IMR-90 (cell line): ENCODE results near the gene CAMTA1. TPM values are rescaled to one million over a fixed set of nuclear protein-coding genes. Genes with fewer than 3 reads are reported as not detected.
A peak's percentile ranks its signal among the peaks of the same experiment; 100 is the strongest.

Experiments used
- ATAC-seq: fragments of 200-7000 bp; cut with Tn5 transposase; 2 replicates; pipeline ENCODE4 v1.9.1; 2020; ENCODE audit warnings: low read depth, mild to moderate bottlenecking, moderate library complexity
- BruUV-seq: library from RNA; stranded (reverse); fragments of 400-500 nt; replicated peaks from 2 replicates; lab custom pipeline; 2021; lab: Mats Ljungman, UMichigan
- CTCF ChIA-PET: fragments of 300-600 bp; formaldehyde crosslinking; extraction: SDS; loops from one replicate; lab custom pipeline; 2021; ENCODE audit warnings: antibody characterized with exemption; lab: Yijun Ruan, JAX
- POLR2A ChIA-PET: fragments of 300-600 bp; sonication (Branson Sonifier 250); formaldehyde crosslinking; loops from one replicate; lab custom pipeline; 2022; ENCODE audit warnings: antibody characterized with exemption; ENCODE audit not compliant: unreplicated experiment; lab: Charles Lee
- DNase-seq: peaks from one replicate; pipeline ENCODE4 v3.0.0; 2013
- H2AFZ ChIP-seq: replicated peaks from 2 replicates; pipeline ENCODE3; 2013; ENCODE audit warnings: low read length, mild to moderate bottlenecking; ENCODE audit not compliant: poor library complexity
- H2AK5ac ChIP-seq: 2 replicates; pipeline ENCODE4 v1.6.1; 2013; ENCODE audit warnings: low read depth, low read length, inconsistent platforms
- H2AK9ac ChIP-seq: replicated peaks from 2 replicates; pipeline ENCODE3; 2013; ENCODE audit warnings: mild to moderate bottlenecking, low read depth, low read length, moderate library complexity; ENCODE audit not compliant: poor library complexity
- H2BK120ac ChIP-seq: 2 replicates; pipeline ENCODE4 v1.6.1; 2013; ENCODE audit warnings: low read depth, low read length, inconsistent platforms
- H2BK15ac ChIP-seq: 3 replicates; pipeline ENCODE4 v1.6.1; 2013; ENCODE audit warnings: low read depth, low read length, inconsistent platforms
- H2BK20ac ChIP-seq: 2 replicates; pipeline ENCODE4 v1.6.1; 2013; ENCODE audit warnings: low read depth, mild to moderate bottlenecking, inconsistent platforms, low read length, moderate library complexity
- H2BK5ac ChIP-seq: 2 replicates; pipeline ENCODE4 v1.6.1; 2013; ENCODE audit warnings: mild to moderate bottlenecking, low read depth, low read length, inconsistent platforms; ENCODE audit not compliant: poor library complexity, severe bottlenecking
- H3K14ac ChIP-seq: replicated peaks from 2 replicates; pipeline ENCODE4 v1.6.1; 2013; ENCODE audit warnings: low read depth, low read length, inconsistent platforms
- H3K18ac ChIP-seq: 2 replicates; pipeline ENCODE4 v1.6.1; 2013; ENCODE audit warnings: low read depth, low read length, control low read depth
- H3K23ac ChIP-seq: 2 replicates; pipeline ENCODE4 v1.6.1; 2013; ENCODE audit warnings: low read depth, low read length, inconsistent platforms
- H3K27ac ChIP-seq: 2 replicates; pipeline ENCODE4 v1.5.1; 2013; ENCODE audit warnings: mild to moderate bottlenecking, control low read depth, low read length; ENCODE audit not compliant: insufficient read depth
- H3K27me3 ChIP-seq: 2 replicates; pipeline ENCODE4 v1.6.1; 2013; ENCODE audit warnings: low read length; ENCODE audit not compliant: control insufficient read depth, insufficient read depth
- H3K36me3 ChIP-seq: 2 replicates; pipeline ENCODE4 v1.6.1; 2013; ENCODE audit warnings: low read length, mixed read lengths; ENCODE audit not compliant: control insufficient read depth, insufficient read depth
- H3K4ac ChIP-seq: 2 replicates; pipeline ENCODE4 v1.6.1; 2013; ENCODE audit warnings: low read depth, low read length, inconsistent platforms
- H3K4me1 ChIP-seq: 2 replicates; pipeline ENCODE4 v1.6.1; 2013; ENCODE audit warnings: low read length, mixed read lengths; ENCODE audit not compliant: control insufficient read depth, insufficient read depth
- H3K4me2 ChIP-seq: 2 replicates; pipeline ENCODE4 v1.6.1; 2013; ENCODE audit warnings: low read depth, mild to moderate bottlenecking, control low read depth, low read length, moderate library complexity
- H3K4me3 ChIP-seq: 2 replicates; pipeline ENCODE4 v1.5.1; 2013; ENCODE audit warnings: low read depth, mild to moderate bottlenecking, control low read depth, low read length, moderate library complexity; ENCODE audit not compliant: insufficient read depth
- H3K56ac ChIP-seq: 2 replicates; pipeline ENCODE4 v1.6.1; 2013; ENCODE audit warnings: low read length, inconsistent platforms; ENCODE audit not compliant: insufficient read depth; ENCODE audit errors: extremely low read depth
- H3K79me1 ChIP-seq, 2 experiments: 2 replicates each; pipeline ENCODE4 v1.6.1; 2013; ENCODE audit warnings: low read length in 2 of 2, inconsistent platforms in 1 of 2, low read depth in 1 of 2
- H3K9ac ChIP-seq: 2 replicates; pipeline ENCODE4 v1.6.1; 2013; ENCODE audit warnings: low read depth, low read length, control low read depth
- H3K9me1 ChIP-seq: 2 replicates; pipeline ENCODE4 v1.6.1; 2013; ENCODE audit warnings: low read length, inconsistent platforms; ENCODE audit not compliant: insufficient read depth
- H3K9me3 ChIP-seq: 2 replicates; pipeline ENCODE4 v1.6.1; 2013; ENCODE audit warnings: low read length; ENCODE audit not compliant: control insufficient read depth, insufficient read depth
- H4K20me1 ChIP-seq: 2 replicates; pipeline ENCODE4 v1.6.1; 2013; ENCODE audit warnings: low read length, inconsistent platforms; ENCODE audit not compliant: insufficient read depth
- H4K5ac ChIP-seq: 2 replicates; pipeline ENCODE4 v1.6.1; 2013; ENCODE audit warnings: mild to moderate bottlenecking, low read depth, low read length, control low read depth
- H4K8ac ChIP-seq, 2 experiments: 2 replicates each; pipeline ENCODE4 v1.6.1; 2013; ENCODE audit warnings: low read depth in 2 of 2, low read length in 2 of 2, control low read depth in 1 of 2, inconsistent platforms in 1 of 2
- H4K91ac ChIP-seq: 2 replicates; pipeline ENCODE4 v1.6.1; 2013; ENCODE audit warnings: low read depth, low read length, inconsistent platforms; ENCODE audit not compliant: insufficient read depth
- CEBPB ChIP-seq: IDR thresholded peaks from 2 replicates; pipeline ENCODE4 v1.6.1; 2012; ENCODE audit warnings: low read depth, low read length, improper control_type of control experiment
- CHD1 ChIP-seq: IDR thresholded peaks from 2 replicates; pipeline ENCODE4 v1.6.1; 2012; ENCODE audit warnings: low read depth, low read length, improper control_type of control experiment
- MXI1 ChIP-seq: IDR thresholded peaks from 2 replicates; pipeline ENCODE4 v1.6.1; 2012; ENCODE audit warnings: low read depth, mild to moderate bottlenecking, low read length, moderate library complexity, borderline replicate concordance
- POLR2A ChIP-seq: IDR thresholded peaks from 2 replicates; pipeline ENCODE4 v1.6.1; 2012; ENCODE audit warnings: mild to moderate bottlenecking, low read depth, low read length
- RCOR1 ChIP-seq: IDR thresholded peaks from 2 replicates; pipeline ENCODE4 v1.6.1; 2012; ENCODE audit warnings: mild to moderate bottlenecking, low read length, improper control_type of control experiment; ENCODE audit not compliant: insufficient replicate concordance
- SMC3 ChIP-seq: fragments of 150-350 bp; IDR thresholded peaks from 2 replicates; pipeline ENCODE4 v1.6.1; 2016; ENCODE audit warnings: low read depth, mild to moderate bottlenecking, antibody characterized with exemption, low read length, moderate library complexity
- WGBS, 2 experiments: methylation state at CpG; one replicate each; pipeline versions ENCODE4 v1.1.5 to v1.1.7; 2013; ENCODE audit warnings: missing lambda C conversion rate in 2 of 2; ENCODE audit not compliant: insufficient read length in 1 of 2; ENCODE audit errors: extremely low coverage in 2 of 2; 5-methylcytosine and 5-hydroxymethylcytosine counted together
- dilution Hi-C: fragments of 300-500 bp; cut with HindIII; formaldehyde crosslinking; loops from one replicate; pipeline ENCODE4 v1.14.3; 2018; ENCODE audit warnings: low sequenced_read_pairs; ENCODE audit not compliant: unreplicated experiment
- in situ Hi-C: fragments of 300-500 bp; cut with MboI; formaldehyde crosslinking; loops from 3 replicates; pipeline ENCODE4 v1.14.3; 2019; ENCODE audit warnings: low sequenced_read_pairs, inconsistent platforms, mixed read lengths
- intact Hi-C: fragments of 100-400 bp; cut with micrococcal nuclease; formaldehyde crosslinking; loops from 2 replicates; pipeline ENCODE4 v1.10.0; 2022
- polyA plus RNA-seq, 3 experiments: library from polyadenylated mRNA; depleted of rRNA; stranded (reverse); fragments of >200 nt; gene quantifications; 2 replicates each; pipeline ENCODE4 v1.2.3, GENCODE V29; 2012; ENCODE audit warnings: low replicate concordance in 1 of 3
- total RNA-seq: library from RNA; depleted of rRNA; stranded (reverse); fragments of >200 nt; gene quantifications from 2 replicates; pipeline ENCODE4 v1.2.3, GENCODE V29; 2012

The CAMTA1 gene
- total and polyA plus RNA-seq, 2 of the 4 experiments (the other 2 are of a cell fraction): 35.5 to 74.3 TPM

DNA sequence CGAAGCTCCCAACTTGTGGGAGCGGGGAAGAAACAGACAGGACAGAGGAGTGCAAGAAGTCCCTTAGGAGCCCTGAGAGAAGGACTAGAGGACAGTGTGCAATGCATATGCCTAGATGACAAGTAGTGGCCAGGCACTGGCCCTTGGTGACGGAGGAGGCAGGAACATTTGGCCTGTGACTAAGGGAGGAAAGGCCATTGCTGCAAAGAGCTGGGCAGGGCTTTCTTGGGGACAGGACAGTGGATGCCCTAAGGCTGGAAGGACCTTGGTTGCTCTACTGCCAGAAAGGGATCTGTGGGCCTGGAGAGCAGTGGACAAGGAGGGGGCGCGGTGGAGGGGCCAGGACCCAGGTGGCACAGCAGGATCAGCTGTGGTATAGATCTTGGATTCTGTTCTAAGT lies 481.3 kb downstream of the CAMTA1 start:
- Histone ChIP-seq H3K9ac (no peak overlapping the region), H3K18ac (peak overlapping the region; percentile 87), H2BK20ac (peak overlapping the region; percentile 75), H3K36me3 (no peaks in the 10 kb centered on the region), H4K20me1 (no peaks in the 10 kb centered on the region), H3K79me1 (no peaks in the 10 kb centered on the region; a peak in 1 of 4 replicates), H2BK15ac (peak overlapping the region; percentile 91), H4K5ac (peak overlapping the region; percentile 13), H3K27ac (peak overlapping the region; percentile 54), H4K8ac (peak overlapping the region; percentile 29 to 78), H3K4me3 (no peak overlapping the region), H2BK5ac (peak overlapping the region; percentile 91), H3K27me3 (no peaks in the 10 kb centered on the region), H3K4me1 (peaks cover 31% of the 10 kb centered on the region), H2AK9ac (peak overlapping the region; percentile 66), H3K56ac (0 out of 2 replicates have a peak overlapping the region, but pooled peaks have one; percentile 61), H2AK5ac (peak overlapping the region; percentile 84), H3K23ac (peak overlapping the region; percentile 60), H3K14ac (peak overlapping the region; percentile 87), H2AFZ (peak overlapping the region; percentile 76), H2BK120ac (peak overlapping the region; percentile 96), H4K91ac (peak overlapping the region; percentile 81), H3K9me3 (peaks cover 6% of the 10 kb centered on the region), H3K9me1 (peaks cover 27% of the 10 kb centered on the region), H3K4ac (peak overlapping the region; percentile 84), H3K4me2 (no peak overlapping the region)
- BruUV-seq: no TSS peak
- ChIA-PET POLR2A (no interaction called here), CTCF (no interaction called here)
- WGBS, 2 experiments: 86% methylated on average over 3 of the region's 5 CpGs; no CpG with 5 or more reads in 1 of the 2 experiments
- no peak for ATAC-seq
- no peak for DNase-seq
- intact Hi-C loops: no loop called here
- in situ Hi-C loops: no loop called here
- TF ChIP-seq CHD1 (no peak), MXI1 (no peak), RCOR1 (no peak), CEBPB (no peak), POLR2A (0 out of 2 replicates have a peak, but pooled peaks have one; percentile 6), SMC3 (no peak)
- dilution Hi-C loops: no loop called here
